Measurements from ENCODE around the gene PLAU. TPM values are rescaled to one million over a fixed set of nuclear protein-coding genes. Genes with fewer than 3 reads are reported as not detected.

Gene PLAU
- total RNA-seq, 1 experiment from 2014 or later = 15.0 TPM

DNA sequence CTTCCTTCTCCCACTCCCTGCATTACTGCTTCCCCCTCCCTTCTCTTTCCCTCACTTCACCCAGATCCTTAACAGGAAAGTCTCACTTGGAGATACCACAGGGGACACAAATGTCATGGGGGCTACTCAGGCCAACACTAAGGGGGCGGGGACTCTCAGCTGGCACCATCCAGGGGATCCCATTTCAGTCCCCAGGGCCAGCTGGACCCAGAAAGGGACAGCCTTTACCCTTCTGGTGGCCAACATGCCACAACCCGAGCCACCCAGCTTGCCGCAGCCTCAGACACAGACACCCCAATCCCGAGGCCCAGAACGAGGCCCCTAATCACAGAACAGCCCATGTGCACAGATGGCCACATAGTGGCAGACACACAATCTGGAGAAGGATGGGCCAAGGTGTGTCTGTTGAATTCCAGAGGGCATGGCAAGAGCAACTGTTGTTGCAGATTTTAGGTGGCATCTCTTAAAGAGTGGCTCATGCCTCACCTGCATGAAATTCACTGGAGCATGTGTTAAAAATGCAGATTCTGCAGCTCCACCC is 42.2 kb upstream of the PLAU start:
- H3K27ac Mint-ChIP-seq = no peak overlapping the region

DNA sequence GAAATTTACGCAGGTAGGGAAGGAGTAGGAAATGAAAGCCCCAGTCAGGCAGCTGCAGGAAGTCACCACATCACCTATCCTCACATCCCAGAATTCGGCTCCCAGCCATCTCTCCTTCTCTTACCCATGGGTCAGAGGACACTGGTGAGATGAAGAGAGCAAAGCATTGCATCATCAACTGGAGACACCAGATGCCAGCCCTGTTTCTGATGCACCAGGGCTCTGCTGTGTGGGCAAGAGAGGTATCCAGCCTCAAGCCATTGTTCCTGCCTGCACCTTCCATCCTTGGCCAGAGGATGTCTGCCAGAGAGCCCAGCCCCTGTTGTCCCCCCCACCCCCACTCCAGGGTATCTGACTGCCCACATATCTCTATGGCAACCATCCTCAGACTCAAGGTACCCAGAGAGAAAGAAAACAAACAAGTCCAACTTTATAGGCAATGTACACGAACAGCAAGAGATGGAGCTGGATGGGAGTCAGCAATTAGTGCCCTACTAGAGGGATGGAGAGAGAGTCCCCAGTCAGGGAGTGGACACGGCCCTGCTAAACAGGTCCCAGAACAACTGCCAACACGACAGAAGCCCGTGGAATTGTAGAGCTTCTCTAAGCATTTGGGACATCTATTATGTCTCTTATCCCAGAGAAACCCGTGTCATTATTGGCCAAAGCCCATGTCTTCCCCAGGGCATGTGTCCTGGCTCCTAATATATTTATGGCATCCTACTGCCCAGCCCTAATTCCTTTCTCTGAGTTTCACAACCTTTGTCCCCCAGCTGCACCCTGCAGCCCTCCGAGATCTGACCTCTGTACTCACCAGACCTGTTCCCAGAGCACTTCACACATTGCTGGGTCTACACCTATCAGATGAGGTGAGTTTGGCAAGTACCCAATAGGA is 39.4 kb upstream of the PLAU start:
- ChIA-PET CTCF (interaction anchor here (1.0 to 6.8 kb wide), 2 partner anchors 8 to 15 kb away, joined by 3 to 52 read pairs; no protein-coding TSS in a partner anchor), POLR2A (no interaction called here)
- Mint-ChIP-seq H3K27me3 (ENCODE audit: low read depth) (no peaks in the 10 kb centered on the region; the same call in 1 of the 2 replicates), H3K4me1 (peaks cover 41% of the 10 kb centered on the region), H3K27ac (peak overlapping the region; percentile 61), H3K4me3 (no peak overlapping the region), H3K36me3 (peaks cover 17% of the 10 kb centered on the region), H3K9me3 (no peaks in the 10 kb centered on the region)
- no peak for ATAC-seq
- TF ChIP-seq, protein P1, sequence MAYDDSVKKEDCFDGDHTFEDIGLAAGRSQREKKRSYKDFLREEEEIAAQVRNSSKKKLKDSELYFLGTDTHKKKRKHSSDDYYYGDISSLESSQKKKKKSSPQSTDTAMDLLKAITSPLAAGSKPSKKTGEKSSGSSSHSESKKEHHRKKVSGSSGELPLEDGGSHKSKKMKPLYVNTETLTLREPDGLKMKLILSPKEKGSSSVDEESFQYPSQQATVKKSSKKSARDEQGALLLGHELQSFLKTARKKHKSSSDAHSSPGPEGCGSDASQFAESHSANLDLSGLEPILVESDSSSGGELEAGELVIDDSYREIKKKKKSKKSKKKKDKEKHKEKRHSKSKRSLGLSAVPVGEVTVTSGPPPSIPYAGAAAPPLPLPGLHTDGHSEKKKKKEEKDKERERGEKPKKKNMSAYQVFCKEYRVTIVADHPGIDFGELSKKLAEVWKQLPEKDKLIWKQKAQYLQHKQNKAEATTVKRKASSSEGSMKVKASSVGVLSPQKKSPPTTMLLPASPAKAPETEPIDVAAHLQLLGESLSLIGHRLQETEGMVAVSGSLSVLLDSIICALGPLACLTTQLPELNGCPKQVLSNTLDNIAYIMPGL (CRISPR knock-in tag; IDR thresholded peaks at IDR 0.05) = no peak
- TF ChIP-seq, protein P2, sequence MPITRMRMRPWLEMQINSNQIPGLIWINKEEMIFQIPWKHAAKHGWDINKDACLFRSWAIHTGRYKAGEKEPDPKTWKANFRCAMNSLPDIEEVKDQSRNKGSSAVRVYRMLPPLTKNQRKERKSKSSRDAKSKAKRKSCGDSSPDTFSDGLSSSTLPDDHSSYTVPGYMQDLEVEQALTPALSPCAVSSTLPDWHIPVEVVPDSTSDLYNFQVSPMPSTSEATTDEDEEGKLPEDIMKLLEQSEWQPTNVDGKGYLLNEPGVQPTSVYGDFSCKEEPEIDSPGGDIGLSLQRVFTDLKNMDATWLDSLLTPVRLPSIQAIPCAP (CRISPR knock-in tag; IDR thresholded peaks at IDR 0.05) = no peak
- TF ChIP-seq, protein P3, sequence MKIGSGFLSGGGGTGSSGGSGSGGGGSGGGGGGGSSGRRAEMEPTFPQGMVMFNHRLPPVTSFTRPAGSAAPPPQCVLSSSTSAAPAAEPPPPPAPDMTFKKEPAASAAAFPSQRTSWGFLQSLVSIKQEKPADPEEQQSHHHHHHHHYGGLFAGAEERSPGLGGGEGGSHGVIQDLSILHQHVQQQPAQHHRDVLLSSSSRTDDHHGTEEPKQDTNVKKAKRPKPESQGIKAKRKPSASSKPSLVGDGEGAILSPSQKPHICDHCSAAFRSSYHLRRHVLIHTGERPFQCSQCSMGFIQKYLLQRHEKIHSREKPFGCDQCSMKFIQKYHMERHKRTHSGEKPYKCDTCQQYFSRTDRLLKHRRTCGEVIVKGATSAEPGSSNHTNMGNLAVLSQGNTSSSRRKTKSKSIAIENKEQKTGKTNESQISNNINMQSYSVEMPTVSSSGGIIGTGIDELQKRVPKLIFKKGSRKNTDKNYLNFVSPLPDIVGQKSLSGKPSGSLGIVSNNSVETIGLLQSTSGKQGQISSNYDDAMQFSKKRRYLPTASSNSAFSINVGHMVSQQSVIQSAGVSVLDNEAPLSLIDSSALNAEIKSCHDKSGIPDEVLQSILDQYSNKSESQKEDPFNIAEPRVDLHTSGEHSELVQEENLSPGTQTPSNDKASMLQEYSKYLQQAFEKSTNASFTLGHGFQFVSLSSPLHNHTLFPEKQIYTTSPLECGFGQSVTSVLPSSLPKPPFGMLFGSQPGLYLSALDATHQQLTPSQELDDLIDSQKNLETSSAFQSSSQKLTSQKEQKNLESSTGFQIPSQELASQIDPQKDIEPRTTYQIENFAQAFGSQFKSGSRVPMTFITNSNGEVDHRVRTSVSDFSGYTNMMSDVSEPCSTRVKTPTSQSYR (CRISPR knock-in tag; IDR thresholded peaks at IDR 0.05) = no peak
- no peak for TF ChIP-seq NFATC4 (CRISPR knock-in tag; IDR thresholded peaks at IDR 0.05)
- TF ChIP-seq, protein P4, sequence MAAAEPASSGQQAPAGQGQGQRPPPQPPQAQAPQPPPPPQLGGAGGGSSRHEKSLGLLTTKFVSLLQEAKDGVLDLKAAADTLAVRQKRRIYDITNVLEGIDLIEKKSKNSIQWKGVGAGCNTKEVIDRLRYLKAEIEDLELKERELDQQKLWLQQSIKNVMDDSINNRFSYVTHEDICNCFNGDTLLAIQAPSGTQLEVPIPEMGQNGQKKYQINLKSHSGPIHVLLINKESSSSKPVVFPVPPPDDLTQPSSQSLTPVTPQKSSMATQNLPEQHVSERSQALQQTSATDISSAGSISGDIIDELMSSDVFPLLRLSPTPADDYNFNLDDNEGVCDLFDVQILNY (CRISPR knock-in tag; IDR thresholded peaks at IDR 0.05) = no peak
- TF ChIP-seq CREB1 (CRISPR knock-in tag; IDR thresholded peaks at IDR 0.05) = no peak
- TF ChIP-seq, protein P5, sequence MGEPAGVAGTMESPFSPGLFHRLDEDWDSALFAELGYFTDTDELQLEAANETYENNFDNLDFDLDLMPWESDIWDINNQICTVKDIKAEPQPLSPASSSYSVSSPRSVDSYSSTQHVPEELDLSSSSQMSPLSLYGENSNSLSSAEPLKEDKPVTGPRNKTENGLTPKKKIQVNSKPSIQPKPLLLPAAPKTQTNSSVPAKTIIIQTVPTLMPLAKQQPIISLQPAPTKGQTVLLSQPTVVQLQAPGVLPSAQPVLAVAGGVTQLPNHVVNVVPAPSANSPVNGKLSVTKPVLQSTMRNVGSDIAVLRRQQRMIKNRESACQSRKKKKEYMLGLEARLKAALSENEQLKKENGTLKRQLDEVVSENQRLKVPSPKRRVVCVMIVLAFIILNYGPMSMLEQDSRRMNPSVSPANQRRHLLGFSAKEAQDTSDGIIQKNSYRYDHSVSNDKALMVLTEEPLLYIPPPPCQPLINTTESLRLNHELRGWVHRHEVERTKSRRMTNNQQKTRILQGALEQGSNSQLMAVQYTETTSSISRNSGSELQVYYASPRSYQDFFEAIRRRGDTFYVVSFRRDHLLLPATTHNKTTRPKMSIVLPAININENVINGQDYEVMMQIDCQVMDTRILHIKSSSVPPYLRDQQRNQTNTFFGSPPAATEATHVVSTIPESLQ (CRISPR knock-in tag; IDR thresholded peaks at IDR 0.05) = no peak
- TF ChIP-seq ZNF219 (CRISPR knock-in tag; IDR thresholded peaks at IDR 0.05; ENCODE audit: borderline replicate concordance) = no peak
- TF ChIP-seq SOX15 (CRISPR knock-in tag; IDR thresholded peaks at IDR 0.05) = no peak
- TF ChIP-seq ZNF138 (CRISPR knock-in tag; conservative IDR thresholded peaks at IDR 0.05) = no peak
- TF ChIP-seq TP53 (CRISPR knock-in tag; IDR thresholded peaks at IDR 0.05) = no peak
- TF ChIP-seq JAZF1 (CRISPR knock-in tag; IDR thresholded peaks at IDR 0.05) = no peak
- no peak for DNase-seq (ENCODE audit: low spot score)

More for the DNA sequence above, 42.2 kb upstream of the PLAU start:
- H3K4me3 Mint-ChIP-seq = no peak overlapping the region
- no peaks in the 10 kb centered on the region for H3K9me3 Mint-ChIP-seq
- H3K27me3 Mint-ChIP-seq (ENCODE audit: low read depth) = no peaks in the 10 kb centered on the region
- CTCF ChIA-PET = interaction anchor here (6.8 kb wide), 1 partner anchor 11 kb away, joined by 52 read pairs; no protein-coding TSS in a partner anchor
- ATAC-seq (no peak), DNase-seq (ENCODE audit: low spot score) (no peak)
- H3K36me3 Mint-ChIP-seq = peaks cover 26% of the 10 kb centered on the region
- POLR2A ChIA-PET = interaction anchor here (0.7 kb wide), 1 partner anchor 19 kb away, joined by 3 read pairs; no protein-coding TSS in a partner anchor
- H3K4me1 Mint-ChIP-seq = peaks cover 35% of the 10 kb centered on the region
- TF ChIP-seq, protein P6, sequence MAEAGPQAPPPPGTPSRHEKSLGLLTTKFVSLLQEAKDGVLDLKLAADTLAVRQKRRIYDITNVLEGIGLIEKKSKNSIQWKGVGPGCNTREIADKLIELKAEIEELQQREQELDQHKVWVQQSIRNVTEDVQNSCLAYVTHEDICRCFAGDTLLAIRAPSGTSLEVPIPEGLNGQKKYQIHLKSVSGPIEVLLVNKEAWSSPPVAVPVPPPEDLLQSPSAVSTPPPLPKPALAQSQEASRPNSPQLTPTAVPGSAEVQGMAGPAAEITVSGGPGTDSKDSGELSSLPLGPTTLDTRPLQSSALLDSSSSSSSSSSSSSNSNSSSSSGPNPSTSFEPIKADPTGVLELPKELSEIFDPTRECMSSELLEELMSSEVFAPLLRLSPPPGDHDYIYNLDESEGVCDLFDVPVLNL (CRISPR knock-in tag; IDR thresholded peaks at IDR 0.05; ENCODE audit: borderline replicate concordance, low read depth) = no peak
- TF ChIP-seq, protein P7, sequence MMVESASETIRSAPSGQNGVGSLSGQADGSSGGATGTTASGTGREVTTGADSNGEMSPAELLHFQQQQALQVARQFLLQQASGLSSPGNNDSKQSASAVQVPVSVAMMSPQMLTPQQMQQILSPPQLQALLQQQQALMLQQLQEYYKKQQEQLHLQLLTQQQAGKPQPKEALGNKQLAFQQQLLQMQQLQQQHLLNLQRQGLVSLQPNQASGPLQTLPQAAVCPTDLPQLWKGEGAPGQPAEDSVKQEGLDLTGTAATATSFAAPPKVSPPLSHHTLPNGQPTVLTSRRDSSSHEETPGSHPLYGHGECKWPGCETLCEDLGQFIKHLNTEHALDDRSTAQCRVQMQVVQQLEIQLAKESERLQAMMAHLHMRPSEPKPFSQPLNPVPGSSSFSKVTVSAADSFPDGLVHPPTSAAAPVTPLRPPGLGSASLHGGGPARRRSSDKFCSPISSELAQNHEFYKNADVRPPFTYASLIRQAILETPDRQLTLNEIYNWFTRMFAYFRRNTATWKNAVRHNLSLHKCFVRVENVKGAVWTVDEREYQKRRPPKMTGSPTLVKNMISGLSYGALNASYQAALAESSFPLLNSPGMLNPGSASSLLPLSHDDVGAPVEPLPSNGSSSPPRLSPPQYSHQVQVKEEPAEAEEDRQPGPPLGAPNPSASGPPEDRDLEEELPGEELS (CRISPR knock-in tag; IDR thresholded peaks at IDR 0.05) = no peak
- TF ChIP-seq CBFB (CRISPR knock-in tag; IDR thresholded peaks at IDR 0.05; ENCODE audit: low read depth) = no peak
- TF ChIP-seq RELA (CRISPR knock-in tag; IDR thresholded peaks at IDR 0.05; ENCODE audit: borderline replicate concordance) = no peak
- TF ChIP-seq NR3C1 (CRISPR knock-in tag; conservative IDR thresholded peaks at IDR 0.05; ENCODE audit: low read depth) = no peak
- TF ChIP-seq MXD4 (CRISPR knock-in tag; IDR thresholded peaks at IDR 0.05; ENCODE audit: borderline replicate concordance) = no peak
- no peak for TF ChIP-seq CREB1 (CRISPR knock-in tag; IDR thresholded peaks at IDR 0.05)
- TF ChIP-seq ZNF121 (CRISPR knock-in tag; IDR thresholded peaks at IDR 0.05) = no peak
- no peak for TF ChIP-seq NFE2L1 (CRISPR knock-in tag; IDR thresholded peaks at IDR 0.05)

Data from WTC11 (cell line).